ENCODE results near the gene GPD2.
"Not testable (repeated sequence)": the region's sequence is repeated elsewhere in the genome, so short reads cannot be mapped to it uniquely, and the experiment has no call there.

The GPD2 gene

DNA sequence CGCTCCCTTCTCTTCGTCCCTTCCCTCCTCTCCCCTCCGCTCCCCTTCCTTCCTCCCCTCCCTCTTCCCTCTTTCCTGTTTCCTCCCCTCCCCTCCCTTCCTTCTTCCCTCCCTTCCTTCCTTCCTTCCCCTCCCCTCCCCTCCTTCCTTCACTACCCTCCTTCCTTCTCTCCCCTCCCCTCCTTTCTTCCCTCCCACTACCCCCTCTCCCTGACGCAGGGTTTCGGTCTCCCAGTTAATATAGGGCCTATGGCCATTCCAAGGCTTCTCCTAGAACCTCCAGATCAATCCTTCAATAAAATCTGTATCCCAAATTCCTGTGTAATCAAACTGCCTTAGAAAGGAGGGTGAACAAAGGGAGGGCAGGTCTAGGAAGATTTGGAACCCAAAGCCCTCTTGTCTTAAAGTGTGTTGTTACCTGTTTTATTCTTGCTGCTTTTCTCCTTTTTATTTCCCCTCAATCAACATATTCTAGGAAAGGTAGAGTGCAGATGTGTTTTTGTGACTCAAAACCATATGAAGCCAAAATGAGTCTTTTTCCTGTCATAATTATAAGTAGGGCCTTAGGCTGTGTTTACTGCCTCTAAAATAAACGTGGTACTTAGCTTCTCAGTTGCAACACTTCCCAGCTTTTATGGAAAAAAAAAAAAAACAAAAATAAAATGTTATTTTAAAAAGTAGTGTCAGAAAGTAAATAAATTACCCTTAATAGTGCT is 53.7 kb downstream of the GPD2 start:
- no peaks in the 10 kb centered on the region for H3K36me3 ChIP-seq (ENCODE audit: insufficient read depth)
- TF ChIP-seq, protein P1, sequence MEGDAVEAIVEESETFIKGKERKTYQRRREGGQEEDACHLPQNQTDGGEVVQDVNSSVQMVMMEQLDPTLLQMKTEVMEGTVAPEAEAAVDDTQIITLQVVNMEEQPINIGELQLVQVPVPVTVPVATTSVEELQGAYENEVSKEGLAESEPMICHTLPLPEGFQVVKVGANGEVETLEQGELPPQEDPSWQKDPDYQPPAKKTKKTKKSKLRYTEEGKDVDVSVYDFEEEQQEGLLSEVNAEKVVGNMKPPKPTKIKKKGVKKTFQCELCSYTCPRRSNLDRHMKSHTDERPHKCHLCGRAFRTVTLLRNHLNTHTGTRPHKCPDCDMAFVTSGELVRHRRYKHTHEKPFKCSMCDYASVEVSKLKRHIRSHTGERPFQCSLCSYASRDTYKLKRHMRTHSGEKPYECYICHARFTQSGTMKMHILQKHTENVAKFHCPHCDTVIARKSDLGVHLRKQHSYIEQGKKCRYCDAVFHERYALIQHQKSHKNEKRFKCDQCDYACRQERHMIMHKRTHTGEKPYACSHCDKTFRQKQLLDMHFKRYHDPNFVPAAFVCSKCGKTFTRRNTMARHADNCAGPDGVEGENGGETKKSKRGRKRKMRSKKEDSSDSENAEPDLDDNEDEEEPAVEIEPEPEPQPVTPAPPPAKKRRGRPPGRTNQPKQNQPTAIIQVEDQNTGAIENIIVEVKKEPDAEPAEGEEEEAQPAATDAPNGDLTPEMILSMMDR (conservative IDR thresholded peaks at IDR 0.05; ENCODE audit: low read depth, low read length): no peak
- no peak overlapping the region for H3K9ac ChIP-seq
- H3K4me1 ChIP-seq (ENCODE audit: low read depth, poor library complexity, severe bottlenecking): peaks cover 11% of the 10 kb centered on the region
- H3K27ac ChIP-seq: no peak overlapping the region
- no peak overlapping the region for H2AFZ ChIP-seq (ENCODE audit: low read depth)
- no peaks in the 10 kb centered on the region for H3K79me2 ChIP-seq (ENCODE audit: insufficient read depth, low read depth)
- no peaks in the 10 kb centered on the region for H3K27me3 ChIP-seq (ENCODE audit: insufficient read depth, low read depth)
- no peaks in the 10 kb centered on the region for H4K20me1 ChIP-seq (ENCODE audit: insufficient read depth)
- H3K4me2 ChIP-seq: no peak overlapping the region
- H3K4me3 ChIP-seq (IDR thresholded peaks at IDR 0.05; ENCODE audit: insufficient read depth, low read depth, low read length): no peak overlapping the region

DNA sequence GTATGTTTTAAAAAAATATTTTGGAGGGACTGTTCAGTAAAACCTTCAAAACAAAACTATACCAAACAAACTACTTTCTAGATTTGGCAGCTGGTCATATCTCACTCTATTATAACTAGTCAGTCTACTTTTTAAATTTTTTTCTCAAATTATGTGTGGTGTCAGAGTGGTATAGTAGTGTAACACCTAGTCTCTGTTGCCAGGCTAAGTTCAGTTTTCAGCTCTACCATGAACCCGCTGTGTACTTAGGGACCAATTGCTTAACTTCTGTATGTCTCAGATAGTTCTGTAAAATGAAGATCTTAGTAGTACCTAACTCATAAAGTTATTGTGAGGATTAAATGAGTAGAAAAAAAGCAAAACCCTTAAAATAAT is 54.3 kb downstream of the GPD2 start:
- H3K79me2 ChIP-seq (ENCODE audit: insufficient read depth, low read depth): no peaks in the 10 kb centered on the region

DNA sequence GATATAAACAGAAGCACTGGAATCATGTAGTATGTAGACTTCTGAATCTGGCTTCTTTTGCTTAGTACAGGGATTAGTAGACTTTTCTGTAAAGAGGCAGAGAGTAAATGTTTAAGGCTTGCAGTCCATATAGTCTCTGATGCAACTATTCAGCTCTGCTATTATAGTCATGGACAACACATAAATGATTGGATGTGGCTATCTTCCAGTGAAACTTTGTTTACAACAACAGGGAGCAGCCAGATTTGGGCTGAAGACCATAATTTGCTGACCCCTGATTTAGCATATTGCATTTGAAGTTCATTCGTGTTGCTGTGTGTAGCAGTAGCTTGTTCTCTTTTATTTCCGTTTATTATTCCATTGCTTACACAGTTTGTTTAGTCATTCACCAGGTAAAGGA is 55.0 kb downstream of the GPD2 start:
- TF ChIP-seq, protein P1 (conservative IDR thresholded peaks at IDR 0.05; ENCODE audit: low read depth, low read length): no peak
- Histone ChIP-seq H3K27ac (no peak overlapping the region), H3K4me2 (no peak overlapping the region), H3K27me3 (ENCODE audit: insufficient read depth, low read depth) (no peaks in the 10 kb centered on the region), H3K4me3 (IDR thresholded peaks at IDR 0.05; ENCODE audit: insufficient read depth, low read depth, low read length) (no peak overlapping the region), H4K20me1 (ENCODE audit: insufficient read depth) (no peaks in the 10 kb centered on the region), H3K36me3 (ENCODE audit: insufficient read depth) (no peaks in the 10 kb centered on the region), H3K9ac (no peak overlapping the region), H3K4me1 (ENCODE audit: low read depth, poor library complexity, severe bottlenecking) (peaks cover 11% of the 10 kb centered on the region), H3K79me2 (ENCODE audit: insufficient read depth, low read depth) (no peaks in the 10 kb centered on the region), H2AFZ (ENCODE audit: low read depth) (no peak overlapping the region)

More for the DNA sequence above, 54.3 kb downstream of the GPD2 start:
- Histone ChIP-seq H3K27me3 (ENCODE audit: insufficient read depth, low read depth) (no peaks in the 10 kb centered on the region), H2AFZ (ENCODE audit: low read depth) (no peak overlapping the region), H3K9ac (no peak overlapping the region), H3K4me3 (IDR thresholded peaks at IDR 0.05; ENCODE audit: insufficient read depth, low read depth, low read length) (no peak overlapping the region), H3K4me1 (ENCODE audit: low read depth, poor library complexity, severe bottlenecking) (peaks cover 11% of the 10 kb centered on the region), H3K4me2 (no peak overlapping the region), H3K36me3 (ENCODE audit: insufficient read depth) (no peaks in the 10 kb centered on the region), H4K20me1 (ENCODE audit: insufficient read depth) (no peaks in the 10 kb centered on the region), H3K27ac (no peak overlapping the region)
- TF ChIP-seq, protein P1 (conservative IDR thresholded peaks at IDR 0.05; ENCODE audit: low read depth, low read length): no peak

DNA sequence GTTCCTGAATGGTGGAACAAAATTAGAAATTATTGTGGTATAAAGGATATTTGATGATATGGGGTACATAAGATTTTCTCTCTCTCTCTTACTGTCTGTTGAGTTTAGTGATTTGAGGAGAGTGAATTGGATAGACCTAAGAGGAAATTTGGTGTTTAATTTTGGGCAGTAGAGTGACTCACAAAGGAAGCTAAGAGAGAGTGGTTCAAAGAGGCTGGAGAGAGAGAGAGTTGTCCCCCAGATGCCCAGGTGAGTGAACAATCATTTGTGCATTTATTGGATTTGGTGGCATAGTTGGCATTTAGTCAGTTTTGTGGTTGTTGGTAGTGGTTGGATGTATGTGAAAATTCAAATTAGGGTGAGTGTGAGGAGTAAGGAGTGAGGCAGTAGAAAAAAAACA is 56.8 kb downstream of the GPD2 start:
- Histone ChIP-seq H3K27me3 (ENCODE audit: insufficient read depth, low read depth) (no peaks in the 10 kb centered on the region), H3K79me2 (ENCODE audit: insufficient read depth, low read depth) (no peaks in the 10 kb centered on the region), H3K4me2 (no peak overlapping the region), H2AFZ (ENCODE audit: low read depth) (no peak overlapping the region), H3K36me3 (ENCODE audit: insufficient read depth) (no peaks in the 10 kb centered on the region), H3K4me1 (ENCODE audit: low read depth, poor library complexity, severe bottlenecking) (peaks cover 11% of the 10 kb centered on the region), H4K20me1 (ENCODE audit: insufficient read depth) (no peaks in the 10 kb centered on the region), H3K9ac (no peak overlapping the region), H3K27ac (no peak overlapping the region), H3K4me3 (IDR thresholded peaks at IDR 0.05; ENCODE audit: insufficient read depth, low read depth, low read length) (no peak overlapping the region)
- TF ChIP-seq, protein P1 (conservative IDR thresholded peaks at IDR 0.05; ENCODE audit: low read depth, low read length): no peak

DNA sequence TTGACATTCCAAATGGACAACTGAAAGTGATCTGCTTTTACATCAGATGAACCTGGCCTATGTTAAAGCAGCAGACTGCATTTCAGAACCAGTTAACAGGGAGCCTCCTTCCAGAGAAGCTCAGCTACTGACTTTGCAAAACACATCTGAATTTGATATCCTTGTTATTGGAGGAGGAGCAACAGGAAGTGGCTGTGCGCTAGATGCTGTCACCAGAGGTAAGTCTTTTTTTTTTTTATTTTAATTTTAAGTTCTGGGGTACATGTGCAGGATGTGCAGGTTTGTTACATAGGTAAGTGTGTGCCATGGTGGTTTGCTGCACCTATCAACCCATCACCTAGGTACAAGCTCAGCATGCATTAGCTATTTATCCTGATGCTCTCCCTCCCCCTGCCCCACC is 59.8 kb downstream of the GPD2 start:
- H3K4me2 ChIP-seq; H3K4me3 ChIP-seq (IDR thresholded peaks at IDR 0.05; ENCODE audit: insufficient read depth, low read depth, low read length); H3K36me3 ChIP-seq (ENCODE audit: insufficient read depth); H2AFZ ChIP-seq (ENCODE audit: low read depth); H3K9ac ChIP-seq; H3K27me3 ChIP-seq (ENCODE audit: insufficient read depth, low read depth); H4K20me1 ChIP-seq (ENCODE audit: insufficient read depth); H3K27ac ChIP-seq; H3K79me2 ChIP-seq (ENCODE audit: insufficient read depth, low read depth): not testable (repeated sequence)
- H3K4me1 ChIP-seq (ENCODE audit: low read depth, poor library complexity, severe bottlenecking): peaks cover 11% of the 10 kb centered on the region

All from KMS-11 (cell line).